GM03348 (cell line): ENCODE measurements around the gene LINGO3.
"Not testable (repeated sequence)": the region's sequence is repeated elsewhere in the genome, so short reads cannot be mapped to it uniquely, and the experiment has no call there.

ENCODE experiments used
- DNase-seq: peaks from one replicate; pipeline ENCODE4 v3.0.0; 2012; ENCODE audit warnings: low spot score

LINGO3 gene

GRCh38 chr19:2308114-2308556 lies at the start of gene LINGO3:
TSS of gene LINGO3 (minus strand) at chr19:2308154. CDS start at chr19:2291776, 16,378 bp downstream.
- peak; percentile 56 for DNase-seq

GRCh38 chr19:2356036-2356646 lies 48.2 kb upstream of the LINGO3 start:
- DNase-seq = no peak

GRCh38 chr19:2355168-2356035 lies 47.4 kb upstream of the LINGO3 start:
- DNase-seq = peak; percentile 68

- DNase-seq = no peak
Observed at GRCh38 chr19:2354670-2355069, 46.7 kb upstream of the LINGO3 start.

- DNase-seq = no peak
Observed at GRCh38 chr19:2353887-2354592, 46.1 kb upstream of the LINGO3 start.

GRCh38 chr19:2353159-2353886 lies 45.4 kb upstream of the LINGO3 start:
- no peak for DNase-seq

GRCh38 chr19:2352121-2352520 lies 44.2 kb upstream of the LINGO3 start:
- DNase-seq = no peak

- no peak for DNase-seq
Observed at GRCh38 chr19:2351591-2351990, 43.6 kb upstream of the LINGO3 start.

GRCh38 chr19:2350656-2351055 lies 42.7 kb upstream of the LINGO3 start:
- DNase-seq = no peak

- DNase-seq = not testable (repeated sequence)
Observed at GRCh38 chr19:2349818-2350217, 41.9 kb upstream of the LINGO3 start.

- no peak for DNase-seq
Observed at GRCh38 chr19:2345794-2346663, 38.1 kb upstream of the LINGO3 start.

- no peak for DNase-seq
Observed at GRCh38 chr19:2345076-2345475, 37.1 kb upstream of the LINGO3 start.

GRCh38 chr19:2344381-2344870 lies 36.5 kb upstream of the LINGO3 start:
- no peak for DNase-seq

- no peak for DNase-seq
Observed at GRCh38 chr19:2343289-2343982, 35.5 kb upstream of the LINGO3 start.

GRCh38 chr19:2342656-2343288 lies 34.8 kb upstream of the LINGO3 start:
- no peak for DNase-seq

- DNase-seq = no peak
Observed at GRCh38 chr19:2341982-2342381, 34.0 kb upstream of the LINGO3 start.

- no peak for DNase-seq
Observed at GRCh38 chr19:2341244-2341751, 33.3 kb upstream of the LINGO3 start.

- DNase-seq = no peak
Observed at GRCh38 chr19:2340496-2341243, 32.7 kb upstream of the LINGO3 start.
